ENCODE data around the gene CRK. TPM values are rescaled to one million over a fixed set of nuclear protein-coding genes. Genes with fewer than 3 reads are reported as not detected.

CRK gene
- total RNA-seq, 1 experiment from 2014 or later = 41.8 TPM

- H3K4me1 ChIP-seq (ENCODE audit: insufficient read depth, low read length) = peaks cover 6% of the 10 kb centered on the region; the same call in 1 of the 2 replicates
- ATAC-seq (no peak), DNase-seq (no peak)
- H3K27me3 ChIP-seq (ENCODE audit: low read length) = no peaks in the 10 kb centered on the region
- intact Hi-C loops (cut with micrococcal nuclease) = no loop called here
- peaks cover 7% of the 10 kb centered on the region; the same call in 1 of the 2 replicates for H3K36me3 ChIP-seq (ENCODE audit: low read depth, low read length)
- no peaks in the 10 kb centered on the region for H3F3A ChIP-seq (ENCODE audit: low read length, unreplicated experiment)
- no peak for TF ChIP-seq CTCF (conservative IDR thresholded peaks at IDR 0.05; ENCODE audit: low read depth, low read length)
- no peak for TF ChIP-seq EZH2phosphoT487 (IDR thresholded peaks at IDR 0.05; ENCODE audit: borderline replicate concordance, low read length)
- TF ChIP-seq EZH2 (IDR thresholded peaks at IDR 0.05; ENCODE audit: low read length, unreplicated experiment) = no peak
- H3K9me2 ChIP-seq (replicated peaks; ENCODE audit: low read length) = no peaks in the 10 kb centered on the region
- H3K9ac ChIP-seq (ENCODE audit: low read length) = no peak overlapping the region
- H4K20me1 ChIP-seq (ENCODE audit: low read length) = peaks cover 82% of the 10 kb centered on the region
- ChIA-PET POLR2A (ENCODE audit: unreplicated experiment) (no interaction called here), CTCF (interaction anchor here (0.6 kb wide), 1 partner anchor 33 kb away, joined by 3 read pairs; no protein-coding TSS in a partner anchor)
- no peak overlapping the region for H2AFZ ChIP-seq (ENCODE audit: low read length)
- H3K27ac ChIP-seq (ENCODE audit: low read length) = no peak overlapping the region
- no peak overlapping the region for H3K4me3 ChIP-seq (ENCODE audit: low read length)
- H3K4me2 ChIP-seq (ENCODE audit: low read length) = no peak overlapping the region
- no TSS peak for BruUV-seq (replicated peaks)
- no peaks in the 10 kb centered on the region for H3K9me3 ChIP-seq (ENCODE audit: low read length)
- H3K79me2 ChIP-seq (ENCODE audit: low read length) = peaks cover 100% of the 10 kb centered on the region
These were observed 69.8 kb downstream of the CRK start for GRCh38 chr17:1386265-1386664.

GRCh38 chr17:1385861-1386260, 70.2 kb downstream of the CRK start:
- H4K20me1 ChIP-seq (ENCODE audit: low read length) = peaks cover 82% of the 10 kb centered on the region
- H3K9me2 ChIP-seq (replicated peaks; ENCODE audit: low read length) = no peaks in the 10 kb centered on the region
- no peak for DNase-seq
- no TSS peak for BruUV-seq (replicated peaks)
- H3K27ac ChIP-seq (ENCODE audit: low read length) = no peak overlapping the region
- no peak overlapping the region for H3K9ac ChIP-seq (ENCODE audit: low read length)
- H3K4me1 ChIP-seq (ENCODE audit: insufficient read depth, low read length) = 0 out of 2 replicates have a peak, but pooled peaks cover 2% of the 10 kb centered on the region
- ChIA-PET CTCF (no interaction called here), POLR2A (ENCODE audit: unreplicated experiment) (no interaction called here)
- H3K4me2 ChIP-seq (ENCODE audit: low read length) = no peak overlapping the region
- intact Hi-C loops (cut with micrococcal nuclease) = no loop called here
- H3F3A ChIP-seq (ENCODE audit: low read length, unreplicated experiment) = no peaks in the 10 kb centered on the region
- ATAC-seq = no peak
- no peaks in the 10 kb centered on the region for H3K27me3 ChIP-seq (ENCODE audit: low read length)
- no peak overlapping the region for H2AFZ ChIP-seq (ENCODE audit: low read length)
- TF ChIP-seq EZH2 (IDR thresholded peaks at IDR 0.05; ENCODE audit: low read length, unreplicated experiment) = no peak
- no peak for TF ChIP-seq EZH2phosphoT487 (IDR thresholded peaks at IDR 0.05; ENCODE audit: borderline replicate concordance, low read length)
- no peak for TF ChIP-seq CTCF (conservative IDR thresholded peaks at IDR 0.05; ENCODE audit: low read depth, low read length)
- peaks cover 100% of the 10 kb centered on the region for H3K79me2 ChIP-seq (ENCODE audit: low read length)
- no peaks in the 10 kb centered on the region for H3K9me3 ChIP-seq (ENCODE audit: low read length)
- H3K36me3 ChIP-seq (ENCODE audit: low read depth, low read length) = peaks cover 7% of the 10 kb centered on the region; the same call in 1 of the 2 replicates
- no peak overlapping the region for H3K4me3 ChIP-seq (ENCODE audit: low read length)

- CTCF ChIA-PET = no interaction called here
- Histone ChIP-seq H3K27ac (ENCODE audit: low read length) (no peak overlapping the region), H3K9me3 (ENCODE audit: low read length) (no peaks in the 10 kb centered on the region), H3K79me2 (ENCODE audit: low read length) (peaks cover 100% of the 10 kb centered on the region), H3F3A (ENCODE audit: low read length, unreplicated experiment) (no peaks in the 10 kb centered on the region), H3K9ac (ENCODE audit: low read length) (no peak overlapping the region), H3K9me2 (replicated peaks; ENCODE audit: low read length) (no peaks in the 10 kb centered on the region), H3K27me3 (ENCODE audit: low read length) (no peaks in the 10 kb centered on the region), H3K4me1 (ENCODE audit: insufficient read depth, low read length) (no peaks in the 10 kb centered on the region), H4K20me1 (ENCODE audit: low read length) (peaks cover 82% of the 10 kb centered on the region), H2AFZ (ENCODE audit: low read length) (no peak overlapping the region), H3K4me3 (ENCODE audit: low read length) (no peak overlapping the region), H3K4me2 (ENCODE audit: low read length) (no peak overlapping the region), H3K36me3 (ENCODE audit: low read depth, low read length) (peaks cover 7% of the 10 kb centered on the region; the same call in 1 of the 2 replicates)
- intact Hi-C loops (cut with micrococcal nuclease) = no loop called here
- BruUV-seq (replicated peaks) = no TSS peak
- ATAC-seq (no peak), DNase-seq (no peak)
- TF ChIP-seq EZH2phosphoT487 (IDR thresholded peaks at IDR 0.05; ENCODE audit: borderline replicate concordance, low read length) (no peak), EZH2 (IDR thresholded peaks at IDR 0.05; ENCODE audit: low read length, unreplicated experiment) (no peak), CTCF (conservative IDR thresholded peaks at IDR 0.05; ENCODE audit: low read depth, low read length) (no peak)
- POLR2A ChIA-PET (ENCODE audit: unreplicated experiment) = no interaction called here
These were observed 71.1 kb downstream of the CRK start for GRCh38 chr17:1384905-1385435.

Data from PC-3 (cell line).